ENCODE results near the gene TTC23.
A peak's percentile ranks its signal among the peaks of the same experiment; 100 is the strongest.

GRCh38 chr15:99213187-99213811, 36.1 kb downstream of the TTC23 start:
- no peak for TF ChIP-seq POLR2A (IDR thresholded peaks at IDR 0.05)
- peak; percentile 57 to 86 (median 78) for TF ChIP-seq CTCF (IDR thresholded peaks at IDR 0.05)
